ENCODE results near the gene ZNF185. TPM values are rescaled to one million over a fixed set of nuclear protein-coding genes. Genes with fewer than 3 reads are reported as not detected.
A peak's percentile ranks its signal among the peaks of the same experiment; 100 is the strongest.

Gene ZNF185
- total RNA-seq, 4 donors from 2014 or later: 5.2 to 13.4 (median 9.0) TPM

DNA sequence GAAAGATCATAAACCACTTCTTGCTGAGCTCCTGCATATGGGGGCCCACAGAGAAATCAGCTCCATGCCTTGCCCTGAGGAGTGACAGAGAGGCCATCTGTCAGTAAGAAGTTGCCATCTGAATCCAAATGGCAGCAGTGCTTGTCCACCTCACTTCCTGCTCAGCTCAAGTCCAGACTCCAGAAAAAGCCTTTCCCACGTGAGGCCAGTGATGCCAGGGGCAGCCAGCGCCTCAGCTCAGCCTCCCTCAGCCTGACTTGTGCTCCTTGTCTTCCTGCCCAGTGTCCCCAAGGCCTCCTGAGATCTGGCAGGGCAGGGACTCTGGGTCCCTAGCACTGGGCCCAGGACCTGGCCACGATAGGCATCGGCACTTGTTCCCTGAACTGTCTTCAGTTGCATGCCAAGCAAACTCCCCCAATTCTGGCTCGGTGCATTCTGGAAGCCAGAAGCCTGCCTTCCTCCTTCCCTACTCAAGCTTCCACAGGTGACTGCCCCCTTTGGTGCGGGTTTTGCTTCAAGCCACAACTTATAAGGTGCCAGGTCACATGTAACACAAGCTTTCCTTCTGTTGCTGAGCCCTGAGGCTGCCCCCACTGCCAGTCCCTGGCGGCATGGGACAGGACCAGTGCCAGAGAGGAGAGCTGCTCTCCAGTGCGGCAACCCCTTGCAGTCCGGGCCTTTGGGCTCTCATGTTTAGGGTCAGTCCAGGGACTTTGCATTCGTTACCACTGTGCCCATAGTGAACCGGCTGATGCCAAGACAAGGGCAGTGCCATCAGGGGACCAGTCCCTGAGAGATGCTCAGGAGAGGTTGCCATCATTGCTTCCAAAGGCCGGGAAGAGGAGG lies 2.2 kb downstream of the ZNF185 start:
- DNase-seq (ENCODE audit: low spot score) (no peak), ATAC-seq (ENCODE audit: low FRiP score) (no peak)
- TF ChIP-seq, protein P1, sequence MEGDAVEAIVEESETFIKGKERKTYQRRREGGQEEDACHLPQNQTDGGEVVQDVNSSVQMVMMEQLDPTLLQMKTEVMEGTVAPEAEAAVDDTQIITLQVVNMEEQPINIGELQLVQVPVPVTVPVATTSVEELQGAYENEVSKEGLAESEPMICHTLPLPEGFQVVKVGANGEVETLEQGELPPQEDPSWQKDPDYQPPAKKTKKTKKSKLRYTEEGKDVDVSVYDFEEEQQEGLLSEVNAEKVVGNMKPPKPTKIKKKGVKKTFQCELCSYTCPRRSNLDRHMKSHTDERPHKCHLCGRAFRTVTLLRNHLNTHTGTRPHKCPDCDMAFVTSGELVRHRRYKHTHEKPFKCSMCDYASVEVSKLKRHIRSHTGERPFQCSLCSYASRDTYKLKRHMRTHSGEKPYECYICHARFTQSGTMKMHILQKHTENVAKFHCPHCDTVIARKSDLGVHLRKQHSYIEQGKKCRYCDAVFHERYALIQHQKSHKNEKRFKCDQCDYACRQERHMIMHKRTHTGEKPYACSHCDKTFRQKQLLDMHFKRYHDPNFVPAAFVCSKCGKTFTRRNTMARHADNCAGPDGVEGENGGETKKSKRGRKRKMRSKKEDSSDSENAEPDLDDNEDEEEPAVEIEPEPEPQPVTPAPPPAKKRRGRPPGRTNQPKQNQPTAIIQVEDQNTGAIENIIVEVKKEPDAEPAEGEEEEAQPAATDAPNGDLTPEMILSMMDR (IDR thresholded peaks at IDR 0.05): no peak

DNA sequence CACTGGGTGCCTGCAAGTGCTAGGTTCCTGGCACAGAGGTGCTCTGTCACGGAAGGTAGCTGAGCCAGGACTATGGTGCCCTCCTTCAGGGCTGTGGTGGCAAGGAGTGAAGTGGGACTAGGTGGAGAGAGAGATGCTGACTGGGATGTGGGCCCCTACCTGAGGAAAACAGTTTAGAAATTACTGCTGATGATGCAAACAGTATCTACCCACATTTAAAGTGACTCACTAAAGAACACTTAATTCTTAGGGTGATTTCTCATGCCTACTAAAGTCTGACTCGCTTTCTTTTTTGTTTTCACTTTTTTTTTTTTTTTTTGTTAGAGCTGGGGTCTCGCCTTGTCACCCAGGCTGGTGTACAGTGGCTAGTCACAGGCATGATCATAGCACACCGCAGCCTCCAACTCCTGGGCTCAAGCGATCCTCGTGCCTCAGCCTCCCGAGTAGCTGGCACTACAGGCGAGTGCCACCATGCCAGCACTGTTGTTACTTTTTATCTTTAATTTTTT lies 3.1 kb downstream of the ZNF185 start:
- DNase-seq (ENCODE audit: low spot score) (no peak), ATAC-seq (ENCODE audit: low FRiP score) (no peak)
- TF ChIP-seq, protein P1 (IDR thresholded peaks at IDR 0.05): no peak

DNA sequence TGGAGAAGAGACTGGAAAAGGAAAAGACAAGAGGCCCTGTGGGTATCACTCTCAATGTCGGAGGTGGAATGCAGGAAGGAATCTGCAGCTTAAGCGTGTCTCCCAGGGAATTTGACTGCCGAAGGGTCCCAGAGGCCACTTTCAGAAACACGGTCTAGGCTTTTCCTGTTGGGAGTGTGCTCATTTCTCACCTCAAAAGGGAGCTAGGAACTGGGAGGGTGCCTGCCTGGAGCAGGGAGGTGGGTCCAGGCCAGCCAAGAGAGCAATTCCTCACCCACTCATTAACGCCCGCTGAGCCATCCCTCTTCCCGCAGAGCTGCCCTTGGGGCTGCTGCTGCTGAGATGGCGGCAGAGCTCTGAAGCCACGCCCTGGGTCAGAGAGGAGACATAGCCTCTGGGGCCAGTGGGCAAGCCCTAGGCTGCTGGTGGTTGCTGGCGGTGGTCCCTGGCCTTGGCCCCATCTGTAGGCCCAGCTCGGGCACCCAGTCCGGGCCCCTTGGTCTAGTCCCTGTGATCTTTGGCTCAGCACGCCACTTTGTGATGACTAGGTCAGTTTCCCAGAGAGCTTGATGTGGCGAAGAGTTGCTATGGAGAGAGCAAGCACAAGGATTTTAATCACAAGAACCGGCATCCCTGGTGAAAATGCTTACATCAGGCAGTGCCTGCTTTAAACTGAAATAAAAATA lies 4.1 kb downstream of the ZNF185 start:
- DNase-seq (ENCODE audit: low spot score) (no peak), ATAC-seq (ENCODE audit: low FRiP score) (no peak)
- TF ChIP-seq, protein P1 (IDR thresholded peaks at IDR 0.05): no peak

DNA sequence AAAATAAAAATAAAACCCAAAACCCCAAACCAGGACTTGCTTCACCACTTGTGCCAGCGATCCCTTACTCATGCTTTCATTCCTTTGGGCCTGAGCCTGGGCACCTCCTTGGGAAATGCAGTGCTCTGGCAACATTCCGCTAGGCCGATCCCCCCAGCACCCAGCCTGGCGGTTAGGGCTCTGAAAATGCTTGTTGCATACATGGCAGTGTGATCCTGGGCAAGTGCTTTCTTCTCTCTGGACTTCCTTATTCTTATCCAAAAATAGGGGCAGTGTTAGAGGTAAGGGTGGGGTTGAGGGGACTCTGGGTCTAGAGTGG lies 4.6 kb downstream of the ZNF185 start:
- DNase-seq (ENCODE audit: low spot score) (no peak), ATAC-seq (ENCODE audit: low FRiP score) (no peak)
- TF ChIP-seq, protein P1 (IDR thresholded peaks at IDR 0.05): no peak

DNA sequence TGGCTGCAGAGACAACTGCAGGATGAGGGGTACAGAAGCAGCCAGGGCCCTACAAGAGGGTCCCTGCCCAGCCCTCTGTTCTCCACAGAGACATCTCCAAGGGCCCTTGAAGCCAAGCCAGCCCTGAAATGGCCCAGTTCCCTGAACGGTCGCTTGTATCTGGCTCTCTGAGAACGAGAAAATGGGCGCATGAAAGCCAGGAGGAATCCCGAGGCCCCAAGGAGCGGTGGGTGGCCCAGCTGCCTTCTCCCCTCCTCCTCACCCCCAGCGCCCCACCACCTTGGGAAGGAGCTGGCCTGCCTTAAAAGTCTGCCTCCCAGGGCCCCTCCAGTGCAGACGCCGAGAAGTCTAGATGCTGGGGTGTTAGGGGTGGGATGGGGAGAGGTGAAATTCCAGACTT lies 5.7 kb downstream of the ZNF185 start:
- DNase-seq (ENCODE audit: low spot score) (no peak), ATAC-seq (ENCODE audit: low FRiP score) (no peak)
- TF ChIP-seq, protein P1 (IDR thresholded peaks at IDR 0.05): no peak

DNA sequence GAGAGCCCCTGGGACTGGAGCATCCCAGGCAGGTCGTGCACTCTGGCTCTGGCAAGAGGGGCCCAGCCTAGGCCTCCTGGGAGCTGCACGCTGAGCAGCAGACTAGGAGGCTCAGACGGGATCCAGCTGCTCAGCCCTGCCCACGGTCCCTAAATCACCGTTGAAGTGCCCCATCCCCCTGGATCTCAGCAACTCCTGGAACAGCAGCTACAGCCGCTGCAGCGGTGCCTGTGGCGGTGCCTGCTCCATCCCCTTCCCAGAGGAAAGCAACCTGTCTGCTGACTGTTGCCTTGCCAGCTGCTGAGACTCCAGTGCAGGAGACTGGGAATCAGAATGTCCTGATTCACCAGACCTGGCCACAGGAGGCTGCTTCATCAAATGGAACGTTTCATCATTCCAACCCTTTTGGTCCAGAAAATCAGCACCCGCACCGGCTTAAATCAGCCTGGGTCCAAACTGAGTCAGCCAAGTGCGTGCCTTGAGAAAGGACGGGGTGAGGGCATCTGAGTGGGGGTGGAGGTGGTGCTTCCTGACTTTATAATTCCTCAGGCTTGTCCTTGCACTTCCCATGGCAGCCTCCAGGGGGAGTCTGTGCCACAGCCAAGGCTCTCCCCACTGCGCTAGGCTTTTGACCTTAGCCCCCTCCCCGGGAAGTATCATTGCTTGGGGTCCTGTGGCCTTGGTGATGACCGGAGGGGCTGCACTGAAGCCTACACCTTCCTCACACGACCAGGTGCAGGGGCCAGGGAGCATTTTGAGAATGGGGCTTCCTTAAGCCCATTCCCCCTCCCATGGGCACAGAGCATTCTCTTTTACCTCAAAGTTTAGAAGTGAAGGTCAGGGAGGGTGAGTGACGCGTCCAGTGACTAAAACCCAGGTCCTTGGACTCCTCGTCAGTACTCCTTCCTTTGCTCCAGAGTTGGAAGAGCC lies 6.5 kb downstream of the ZNF185 start:
- DNase-seq (ENCODE audit: low spot score) (no peak), ATAC-seq (ENCODE audit: low FRiP score) (peak; percentile 55)

More for the DNA sequence above, 6.5 kb downstream of the ZNF185 start:
- TF ChIP-seq, protein P1 (IDR thresholded peaks at IDR 0.05): no peak
